T-helper 1 cell treated with Interleukin-12 subunit alpha and Interleukin-12 subunit beta and Interleukin-4 antibody, amounts not matched to agents 30 μg/mL and 1 μg/mL, for 36 hours (primary cell): Measurements from ENCODE around the gene ZDHHC21.

Experiments
- H3K27ac Mint-ChIP-seq: one replicate; pipeline ENCODE4 v1.8.0; 2021; ENCODE audit warnings: mild to moderate bottlenecking, mixed read lengths
- H3K27me3 Mint-ChIP-seq: one replicate; pipeline ENCODE4 v1.8.0; 2021; ENCODE audit warnings: low read depth, mixed read lengths
- H3K36me3 Mint-ChIP-seq: one replicate; pipeline ENCODE4 v1.8.0; 2021; ENCODE audit warnings: low read depth, mixed read lengths
- H3K4me1 Mint-ChIP-seq: one replicate; pipeline ENCODE4 v1.8.0; 2021; ENCODE audit warnings: low read depth, mixed read lengths
- H3K4me3 Mint-ChIP-seq: one replicate; pipeline ENCODE4 v1.8.0; 2021; ENCODE audit warnings: mild to moderate bottlenecking, moderate library complexity, mixed read lengths
- H3K9me3 Mint-ChIP-seq: one replicate; pipeline ENCODE4 v1.8.0; 2021; ENCODE audit warnings: mixed read lengths

The ZDHHC21 gene

GRCh38 chr9:14661421-14662059, 31.7 kb downstream of the ZDHHC21 start:
- Mint-ChIP-seq H3K4me3 (no peak overlapping the region), H3K4me1 (no peaks in the 10 kb centered on the region), H3K27me3 (no peaks in the 10 kb centered on the region), H3K9me3 (peaks cover 5% of the 10 kb centered on the region), H3K36me3 (peaks cover 10% of the 10 kb centered on the region), H3K27ac (no peak overlapping the region)

GRCh38 chr9:14660721-14661120, 32.5 kb downstream of the ZDHHC21 start:
- peaks cover 14% of the 10 kb centered on the region for H3K36me3 Mint-ChIP-seq
- H3K4me1 Mint-ChIP-seq, result no peaks in the 10 kb centered on the region
- H3K9me3 Mint-ChIP-seq, result peaks cover 10% of the 10 kb centered on the region
- H3K4me3 Mint-ChIP-seq, result no peak overlapping the region
- no peak overlapping the region for H3K27ac Mint-ChIP-seq
- H3K27me3 Mint-ChIP-seq, result no peaks in the 10 kb centered on the region

GRCh38 chr9:14654932-14655331, 38.3 kb downstream of the ZDHHC21 start:
- Mint-ChIP-seq H3K4me1 (no peaks in the 10 kb centered on the region), H3K27ac (no peak overlapping the region), H3K9me3 (peaks cover 27% of the 10 kb centered on the region), H3K36me3 (peaks cover 33% of the 10 kb centered on the region), H3K4me3 (no peak overlapping the region), H3K27me3 (no peaks in the 10 kb centered on the region)

GRCh38 chr9:14653511-14653910, 39.7 kb downstream of the ZDHHC21 start:
- Mint-ChIP-seq H3K36me3 (peaks cover 32% of the 10 kb centered on the region), H3K27ac (no peak overlapping the region), H3K4me1 (no peaks in the 10 kb centered on the region), H3K27me3 (no peaks in the 10 kb centered on the region), H3K9me3 (peaks cover 27% of the 10 kb centered on the region), H3K4me3 (no peak overlapping the region)

GRCh38 chr9:14652729-14653377, 40.4 kb downstream of the ZDHHC21 start:
- H3K36me3 Mint-ChIP-seq, result peaks cover 28% of the 10 kb centered on the region

GRCh38 chr9:14650596-14650995, 42.6 kb downstream of the ZDHHC21 start:
- H3K4me1 Mint-ChIP-seq, result peaks cover 3% of the 10 kb centered on the region
- no peak overlapping the region for H3K4me3 Mint-ChIP-seq
- peaks cover 16% of the 10 kb centered on the region for H3K9me3 Mint-ChIP-seq
- H3K36me3 Mint-ChIP-seq, result peaks cover 19% of the 10 kb centered on the region
- H3K27ac Mint-ChIP-seq, result no peak overlapping the region
- H3K27me3 Mint-ChIP-seq, result no peaks in the 10 kb centered on the region

More at GRCh38 chr9:14652729-14653377, 40.4 kb downstream of the ZDHHC21 start:
- H3K27me3 Mint-ChIP-seq, result no peaks in the 10 kb centered on the region
- H3K4me3 Mint-ChIP-seq, result no peak overlapping the region
- H3K27ac Mint-ChIP-seq, result no peak overlapping the region
- no peaks in the 10 kb centered on the region for H3K4me1 Mint-ChIP-seq
- peaks cover 27% of the 10 kb centered on the region for H3K9me3 Mint-ChIP-seq

- Mint-ChIP-seq H3K9me3 (no peaks in the 10 kb centered on the region), H3K4me3 (no peak overlapping the region), H3K4me1 (peaks cover 7% of the 10 kb centered on the region), H3K36me3 (no peaks in the 10 kb centered on the region), H3K27ac (no peak overlapping the region), H3K27me3 (no peaks in the 10 kb centered on the region)
Measured at GRCh38 chr9:14645648-14646047, 47.6 kb downstream of the ZDHHC21 start.

GRCh38 chr9:14640967-14641366, 52.3 kb downstream of the ZDHHC21 start:
- H3K27me3 Mint-ChIP-seq, result no peaks in the 10 kb centered on the region
- H3K4me3 Mint-ChIP-seq, result no peak overlapping the region
- H3K9me3 Mint-ChIP-seq, result no peaks in the 10 kb centered on the region
- peaks cover 8% of the 10 kb centered on the region for H3K36me3 Mint-ChIP-seq
- peaks cover 4% of the 10 kb centered on the region for H3K4me1 Mint-ChIP-seq
- H3K27ac Mint-ChIP-seq, result no peak overlapping the region

GRCh38 chr9:14640294-14640693, 52.9 kb downstream of the ZDHHC21 start:
- H3K4me3 Mint-ChIP-seq, result no peak overlapping the region
- H3K27me3 Mint-ChIP-seq, result no peaks in the 10 kb centered on the region
- peaks cover 8% of the 10 kb centered on the region for H3K36me3 Mint-ChIP-seq
- H3K9me3 Mint-ChIP-seq, result no peaks in the 10 kb centered on the region
- H3K4me1 Mint-ChIP-seq, result peaks cover 4% of the 10 kb centered on the region
- H3K27ac Mint-ChIP-seq, result no peak overlapping the region

- Mint-ChIP-seq H3K36me3 (peaks cover 21% of the 10 kb centered on the region), H3K4me3 (no peak overlapping the region), H3K4me1 (peaks cover 3% of the 10 kb centered on the region), H3K27me3 (no peaks in the 10 kb centered on the region), H3K27ac (no peak overlapping the region), H3K9me3 (no peaks in the 10 kb centered on the region)
Measured at GRCh38 chr9:14633906-14634565, 59.2 kb downstream of the ZDHHC21 start.

- peaks cover 3% of the 10 kb centered on the region for H3K4me1 Mint-ChIP-seq
- H3K4me3 Mint-ChIP-seq, result no peak overlapping the region
- H3K27me3 Mint-ChIP-seq, result no peaks in the 10 kb centered on the region
- H3K36me3 Mint-ChIP-seq, result peaks cover 19% of the 10 kb centered on the region
- no peaks in the 10 kb centered on the region for H3K9me3 Mint-ChIP-seq
- no peak overlapping the region for H3K27ac Mint-ChIP-seq
Measured at GRCh38 chr9:14633148-14633547, 60.1 kb downstream of the ZDHHC21 start.

- H3K9me3 Mint-ChIP-seq, result no peaks in the 10 kb centered on the region
- H3K4me1 Mint-ChIP-seq, result no peaks in the 10 kb centered on the region
- H3K27ac Mint-ChIP-seq, result no peak overlapping the region
- no peak overlapping the region for H3K4me3 Mint-ChIP-seq
- H3K36me3 Mint-ChIP-seq, result peaks cover 7% of the 10 kb centered on the region
- no peaks in the 10 kb centered on the region for H3K27me3 Mint-ChIP-seq
Measured at GRCh38 chr9:14627513-14627912, 65.7 kb downstream of the ZDHHC21 start.

- Mint-ChIP-seq H3K4me3 (no peak overlapping the region), H3K27me3 (no peaks in the 10 kb centered on the region), H3K4me1 (no peaks in the 10 kb centered on the region), H3K9me3 (no peaks in the 10 kb centered on the region), H3K27ac (no peak overlapping the region), H3K36me3 (no peaks in the 10 kb centered on the region)
Measured at GRCh38 chr9:14618836-14619420, 74.3 kb downstream of the ZDHHC21 start.

- H3K27me3 Mint-ChIP-seq, result no peaks in the 10 kb centered on the region
- H3K36me3 Mint-ChIP-seq, result peaks cover 1% of the 10 kb centered on the region
- H3K9me3 Mint-ChIP-seq, result no peaks in the 10 kb centered on the region
- no peaks in the 10 kb centered on the region for H3K4me1 Mint-ChIP-seq
- no peak overlapping the region for H3K27ac Mint-ChIP-seq
- H3K4me3 Mint-ChIP-seq, result no peak overlapping the region
Measured at GRCh38 chr9:14616188-14616982, 76.8 kb downstream of the ZDHHC21 start.
